ENCODE data around the gene SOX6. TPM values are rescaled to one million over a fixed set of nuclear protein-coding genes. Genes with fewer than 3 reads are reported as not detected.

Gene SOX6
- total RNA-seq, 3 donors from 2014 or later = 2.0 to 8.0 (median 7.9) TPM

DNA sequence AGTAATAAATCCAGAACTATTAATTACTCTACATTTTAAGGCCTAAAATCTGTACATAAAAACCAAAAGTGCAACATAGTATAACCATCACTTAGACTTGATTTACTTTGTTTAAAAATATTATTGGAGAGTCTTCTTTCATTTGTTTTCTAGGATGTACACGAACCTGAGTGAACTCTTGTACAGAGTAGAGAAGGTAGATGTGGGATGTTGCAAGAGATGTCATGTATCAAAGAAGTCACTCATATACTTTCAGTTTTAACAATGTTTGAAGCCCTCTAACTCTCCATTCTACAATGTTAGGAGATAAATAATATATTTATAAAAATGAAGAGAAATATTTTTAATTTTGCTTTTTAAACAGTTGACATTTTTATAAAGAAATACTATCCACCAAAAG is 38.6 kb downstream of the SOX6 start:
- Histone ChIP-seq H3K27me3 (no peaks in the 10 kb centered on the region), H3K27ac (no peak overlapping the region), H3K36me3 (no peaks in the 10 kb centered on the region), H3K4me1 (no peaks in the 10 kb centered on the region), H3K9me3 (no peaks in the 10 kb centered on the region), H3K4me3 (no peak overlapping the region)
- no peak for DNase-seq (ENCODE audit: low spot score in 2 of 2)
- TF ChIP-seq, protein P1, sequence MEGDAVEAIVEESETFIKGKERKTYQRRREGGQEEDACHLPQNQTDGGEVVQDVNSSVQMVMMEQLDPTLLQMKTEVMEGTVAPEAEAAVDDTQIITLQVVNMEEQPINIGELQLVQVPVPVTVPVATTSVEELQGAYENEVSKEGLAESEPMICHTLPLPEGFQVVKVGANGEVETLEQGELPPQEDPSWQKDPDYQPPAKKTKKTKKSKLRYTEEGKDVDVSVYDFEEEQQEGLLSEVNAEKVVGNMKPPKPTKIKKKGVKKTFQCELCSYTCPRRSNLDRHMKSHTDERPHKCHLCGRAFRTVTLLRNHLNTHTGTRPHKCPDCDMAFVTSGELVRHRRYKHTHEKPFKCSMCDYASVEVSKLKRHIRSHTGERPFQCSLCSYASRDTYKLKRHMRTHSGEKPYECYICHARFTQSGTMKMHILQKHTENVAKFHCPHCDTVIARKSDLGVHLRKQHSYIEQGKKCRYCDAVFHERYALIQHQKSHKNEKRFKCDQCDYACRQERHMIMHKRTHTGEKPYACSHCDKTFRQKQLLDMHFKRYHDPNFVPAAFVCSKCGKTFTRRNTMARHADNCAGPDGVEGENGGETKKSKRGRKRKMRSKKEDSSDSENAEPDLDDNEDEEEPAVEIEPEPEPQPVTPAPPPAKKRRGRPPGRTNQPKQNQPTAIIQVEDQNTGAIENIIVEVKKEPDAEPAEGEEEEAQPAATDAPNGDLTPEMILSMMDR (IDR thresholded peaks at IDR 0.05) = no peak
- TF ChIP-seq POLR2AphosphoS5 (IDR thresholded peaks at IDR 0.05) (no peak), POLR2A (IDR thresholded peaks at IDR 0.05) (no peak)
- intact Hi-C loops (cut with DNase I; ENCODE audit: low total_unique reads) = no loop called here

DNA sequence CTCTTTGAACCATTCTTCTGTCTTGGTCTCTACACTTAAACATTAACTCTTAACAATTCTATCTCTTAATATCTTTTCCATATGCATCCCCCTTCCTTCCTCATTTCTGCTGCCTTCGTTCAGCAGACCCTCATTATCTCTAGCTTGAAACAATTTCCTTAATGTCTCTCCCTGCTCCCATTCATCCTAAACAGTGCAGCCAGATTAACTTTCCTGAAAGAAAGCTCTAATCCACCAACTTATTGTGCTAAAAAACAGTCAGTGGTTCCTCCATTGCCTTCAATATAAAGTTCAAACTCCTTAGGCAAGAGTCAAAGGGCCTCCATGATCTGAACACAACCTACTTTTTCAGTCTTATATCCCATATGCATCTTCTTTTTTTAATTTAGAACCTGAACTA is 42.5 kb downstream of the SOX6 start:
- no peak overlapping the region for H3K27ac ChIP-seq
- H3K36me3 ChIP-seq = no peaks in the 10 kb centered on the region
- H3K4me1 ChIP-seq = no peaks in the 10 kb centered on the region
- no peaks in the 10 kb centered on the region for H3K27me3 ChIP-seq
- H3K4me3 ChIP-seq = no peak overlapping the region
- H3K9me3 ChIP-seq = no peaks in the 10 kb centered on the region
- intact Hi-C loops (cut with DNase I; ENCODE audit: low total_unique reads) = no loop called here
- no peak for DNase-seq (ENCODE audit: low spot score in 2 of 2)
- TF ChIP-seq POLR2AphosphoS5 (IDR thresholded peaks at IDR 0.05) = no peak
- TF ChIP-seq, protein P1 (IDR thresholded peaks at IDR 0.05) = no peak

DNA sequence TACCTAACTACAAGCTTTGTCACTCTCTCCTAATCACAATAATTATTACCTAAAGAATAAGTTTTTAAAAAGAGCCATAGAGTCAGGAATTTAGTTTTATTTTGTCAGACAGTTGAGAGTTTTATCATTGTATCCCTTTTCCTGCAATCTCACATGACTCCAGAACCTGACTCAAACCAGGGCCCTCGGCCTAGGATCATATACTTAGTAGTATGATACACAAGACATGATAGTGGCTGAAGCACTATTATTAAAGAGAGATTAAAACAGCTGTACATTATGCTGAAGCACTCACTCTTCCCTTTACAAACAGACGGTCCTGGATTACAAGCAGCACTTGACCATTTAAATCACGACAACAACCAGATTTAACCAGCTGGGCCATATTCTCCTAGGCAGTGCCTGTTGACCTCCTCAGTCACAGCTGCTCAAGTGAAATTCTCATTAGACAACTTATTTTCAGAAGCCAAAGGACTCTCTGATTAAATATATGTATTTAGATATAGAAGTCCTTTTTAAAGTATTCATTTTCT is 44.0 kb downstream of the SOX6 start:
- DNase-seq (ENCODE audit: low spot score in 2 of 2) = no peak
- no peaks in the 10 kb centered on the region for H3K27me3 ChIP-seq
- no peak overlapping the region for H3K4me3 ChIP-seq
- H3K36me3 ChIP-seq = no peaks in the 10 kb centered on the region
- intact Hi-C loops (cut with DNase I; ENCODE audit: low total_unique reads) = no loop called here
- no peaks in the 10 kb centered on the region for H3K4me1 ChIP-seq
- TF ChIP-seq POLR2AphosphoS5 (IDR thresholded peaks at IDR 0.05) (no peak), POLR2A (IDR thresholded peaks at IDR 0.05) (no peak)
- TF ChIP-seq, protein P1 (IDR thresholded peaks at IDR 0.05) = no peak
- no peak overlapping the region for H3K27ac ChIP-seq
- no peaks in the 10 kb centered on the region for H3K9me3 ChIP-seq

DNA sequence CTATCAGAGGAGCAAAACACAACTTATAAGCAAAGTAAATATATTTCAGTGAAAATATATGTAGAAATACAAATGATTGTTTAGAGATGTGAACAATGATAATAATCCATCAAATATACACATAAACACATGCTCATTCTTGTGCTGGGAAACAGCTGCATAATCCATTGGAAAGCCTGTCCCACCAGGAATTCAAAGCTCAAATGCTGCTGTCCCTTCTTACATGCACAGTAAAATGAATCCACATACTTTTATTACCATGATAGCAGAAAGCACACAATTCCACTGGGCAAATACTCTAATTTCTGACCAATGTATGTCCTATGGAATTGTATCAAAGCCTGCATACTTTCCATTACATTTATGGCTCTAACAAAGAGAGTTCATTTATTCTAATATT is 44.5 kb downstream of the SOX6 start:
- H3K4me1 ChIP-seq = no peaks in the 10 kb centered on the region

DNA sequence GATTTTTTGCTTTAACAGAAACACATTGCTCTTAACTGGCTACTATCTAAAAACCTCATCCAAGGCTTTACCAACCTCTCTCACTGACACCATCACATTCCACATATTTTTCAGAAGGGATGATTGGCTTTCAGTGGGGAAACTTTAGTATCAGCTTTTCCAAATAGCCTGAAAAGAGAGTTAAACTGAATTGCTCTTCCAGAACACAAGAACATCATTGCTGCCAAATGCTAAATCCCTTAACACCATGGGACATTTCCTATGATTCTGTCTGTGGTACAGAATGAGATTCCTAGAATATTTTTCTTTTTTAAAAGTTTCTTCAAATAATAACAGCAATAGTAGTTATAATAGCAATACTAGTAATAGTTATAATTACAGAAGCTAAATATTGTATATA is 45.4 kb downstream of the SOX6 start:
- Histone ChIP-seq H3K9me3 (no peaks in the 10 kb centered on the region), H3K4me1 (no peaks in the 10 kb centered on the region), H3K36me3 (no peaks in the 10 kb centered on the region), H3K4me3 (no peak overlapping the region), H3K27me3 (no peaks in the 10 kb centered on the region), H3K27ac (no peak overlapping the region)
- TF ChIP-seq POLR2A (IDR thresholded peaks at IDR 0.05) = no peak
- TF ChIP-seq, protein P1 (IDR thresholded peaks at IDR 0.05) = no peak
- TF ChIP-seq POLR2AphosphoS5 (IDR thresholded peaks at IDR 0.05) = no peak
- intact Hi-C loops (cut with DNase I; ENCODE audit: low total_unique reads) = no loop called here
- no peak for DNase-seq (ENCODE audit: low spot score in 2 of 2)

More for the DNA sequence above, 44.5 kb downstream of the SOX6 start:
- DNase-seq (ENCODE audit: low spot score in 2 of 2) = no peak
- no peak overlapping the region for H3K27ac ChIP-seq
- no peaks in the 10 kb centered on the region for H3K9me3 ChIP-seq
- no peaks in the 10 kb centered on the region for H3K36me3 ChIP-seq
- H3K27me3 ChIP-seq = no peaks in the 10 kb centered on the region
- intact Hi-C loops (cut with DNase I; ENCODE audit: low total_unique reads) = no loop called here
- TF ChIP-seq, protein P1 (IDR thresholded peaks at IDR 0.05) = no peak
- TF ChIP-seq POLR2AphosphoS5 (IDR thresholded peaks at IDR 0.05) (no peak), POLR2A (IDR thresholded peaks at IDR 0.05) (no peak)
- no peak overlapping the region for H3K4me3 ChIP-seq
